GM23338 (cell line): ENCODE data around the gene ABHD6. TPM values are rescaled to one million over a fixed set of nuclear protein-coding genes. Genes with fewer than 3 reads are reported as not detected.

Experiments used
- ATAC-seq: fragments of 200-7000 bp; cut with Tn5 transposase; 3 replicates; pipeline ENCODE4 v1.9.1; 2020
- DNase-seq: peaks from one replicate; pipeline ENCODE4 v3.0.0-alpha.2; 2015; ENCODE audit warnings: low spot score
- H2AFZ ChIP-seq: fragments of 200-600 bp; sonication (generic); 2 replicates; pipeline ENCODE4 v1.8.0; 2016; ENCODE audit warnings: antibody characterized with exemption, mild to moderate bottlenecking, moderate library complexity
- H3F3A ChIP-seq: fragments of 200-600 bp; sonication (generic); replicated peaks from 2 replicates; pipeline ENCODE4 v1.8.0; 2017; ENCODE audit warnings: antibody characterized with exemption, mixed run types, low read depth
- H3K27ac ChIP-seq: fragments of 200-600 bp; sonication (generic); 2 replicates; pipeline ENCODE4 v1.6.1; 2016; ENCODE audit warnings: low read depth
- H3K27me3 ChIP-seq: fragments of 200-600 bp; sonication (generic); 2 replicates; pipeline ENCODE4 v1.8.0; 2016; ENCODE audit warnings: mild to moderate bottlenecking, mixed run types, moderate library complexity; ENCODE audit not compliant: insufficient read depth
- H3K36me3 ChIP-seq: fragments of 200-600 bp; sonication (generic); 2 replicates; pipeline ENCODE4 v1.8.0; 2016; ENCODE audit warnings: mild to moderate bottlenecking; ENCODE audit not compliant: insufficient read depth
- H3K4me1 ChIP-seq: fragments of 200-600 bp; sonication (generic); 2 replicates; pipeline ENCODE4 v1.8.0; 2016; ENCODE audit warnings: mild to moderate bottlenecking, moderate library complexity; ENCODE audit not compliant: insufficient read depth
- H3K4me2 ChIP-seq: fragments of 200-600 bp; sonication (generic); 2 replicates; pipeline ENCODE4 v1.7.1; 2017; ENCODE audit warnings: mixed run types
- H3K4me3 ChIP-seq: fragments of 200-600 bp; sonication (generic); 2 replicates; pipeline ENCODE4 v1.6.1; 2016; ENCODE audit warnings: mixed run types
- H3K79me2 ChIP-seq: fragments of 200-600 bp; sonication (generic); replicated peaks from 2 replicates; pipeline ENCODE4 v1.8.0; 2017; ENCODE audit warnings: mild to moderate bottlenecking; ENCODE audit not compliant: insufficient read depth
- H3K9me2 ChIP-seq: fragments of 200-600 bp; sonication (generic); 2 replicates; pipeline ENCODE4 v1.8.0; 2017; ENCODE audit not compliant: insufficient read depth
- H4K20me1 ChIP-seq: fragments of 200-600 bp; sonication (generic); replicated peaks from 2 replicates; pipeline ENCODE4 v1.8.0; 2017; ENCODE audit warnings: mild to moderate bottlenecking; ENCODE audit not compliant: insufficient read depth
- H3K27ac Mint-ChIP-seq: 2 replicates; pipeline ENCODE4 v1.8.0; 2020; ENCODE audit warnings: inconsistent platforms, mild to moderate bottlenecking, moderate library complexity, mixed read lengths
- H3K27me3 Mint-ChIP-seq: 3 replicates; pipeline ENCODE4 v1.8.0; 2022; ENCODE audit warnings: low read depth, mild to moderate bottlenecking, moderate library complexity, mixed read lengths, inconsistent platforms; ENCODE audit not compliant: insufficient read depth, poor library complexity
- H3K36me3 Mint-ChIP-seq: 3 replicates; pipeline ENCODE4 v1.8.0; 2021; ENCODE audit warnings: low read depth, mild to moderate bottlenecking, inconsistent platforms, moderate library complexity, mixed read lengths
- H3K4me1 Mint-ChIP-seq: 3 replicates; pipeline ENCODE4 v1.8.0; 2020; ENCODE audit warnings: mild to moderate bottlenecking, inconsistent platforms, mixed read lengths
- H3K4me3 Mint-ChIP-seq: 3 replicates; pipeline ENCODE4 v1.8.0; 2021; ENCODE audit warnings: moderate library complexity, mild to moderate bottlenecking, inconsistent platforms, mixed read lengths
- H3K9me3 Mint-ChIP-seq: 3 replicates; pipeline ENCODE4 v1.8.0; 2020; ENCODE audit warnings: moderate library complexity, mild to moderate bottlenecking, inconsistent platforms, mixed read lengths
- EZH2phosphoT487 ChIP-seq: fragments of 200-600 bp; sonication (generic); IDR thresholded peaks from one replicate; pipeline ENCODE4 v1.8.1; 2018; ENCODE audit warnings: antibody characterized with exemption; ENCODE audit not compliant: unreplicated experiment
- JUNB ChIP-seq: IDR thresholded peaks from one replicate; pipeline ENCODE4 v1.6.1; 2016; ENCODE audit warnings: antibody characterized with exemption; ENCODE audit not compliant: unreplicated experiment
- STAT1 ChIP-seq: IDR thresholded peaks from one replicate; pipeline ENCODE4 v1.6.1; 2016; ENCODE audit warnings: antibody characterized with exemption; ENCODE audit not compliant: unreplicated experiment
- ZNF114 ChIP-seq: fragments of 250-450 bp; sonication (Bioruptor Pico); IDR thresholded peaks from 2 replicates; pipeline ENCODE4 v1.5.0; 2020; ENCODE audit warnings: mild to moderate bottlenecking, moderate library complexity
- ZNF331 ChIP-seq: fragments of 250-450 bp; sonication (Bioruptor Pico); IDR thresholded peaks from 2 replicates; pipeline ENCODE4 v1.5.0; 2020; ENCODE audit warnings: low read depth, mild to moderate bottlenecking, moderate library complexity
- polyA plus RNA-seq: library from polyadenylated mRNA; unstranded; fragments of >200 nt; fragmentation: Nextera tagmentation; extraction: Ambion mirVana; gene quantifications from 2 replicates; pipeline ENCODE4 v1.2.1, GENCODE V29; 2016
- total RNA-seq: library from RNA; depleted of rRNA; stranded (reverse); fragments of >200 nt; shearing (Covaris generic); gene quantifications from 2 replicates; pipeline ENCODE4 v1.2.3, GENCODE V29; 2014
- TF ChIP-seq, protein P1 (sequence below), 2 experiments: fragments of 200-600 bp in 1 of 2; sonication (generic) in 1 of 2; conservative IDR thresholded peaks; 2 replicates each; pipeline versions ENCODE4 v1.5.1 to v1.6.1; 2016 to 2017; ENCODE audit warnings: antibody characterized with exemption in 2 of 2, low read depth in 2 of 2, mild to moderate bottlenecking in 2 of 2, moderate library complexity in 1 of 2
- TF ChIP-seq, protein P2 (sequence below): IDR thresholded peaks from one replicate; pipeline ENCODE4 v1.6.1; 2018; ENCODE audit warnings: antibody characterized with exemption; ENCODE audit not compliant: unreplicated experiment
- TF ChIP-seq, protein P3 (sequence below): fragments of 250-450 bp; sonication (Bioruptor Pico); IDR thresholded peaks from 2 replicates; pipeline ENCODE4 v1.5.0; 2020; ENCODE audit warnings: mild to moderate bottlenecking, moderate library complexity

Gene ABHD6
- total and polyA plus RNA-seq, 2 experiments from 2014 or later, result 3.7 to 5.5 TPM

DNA sequence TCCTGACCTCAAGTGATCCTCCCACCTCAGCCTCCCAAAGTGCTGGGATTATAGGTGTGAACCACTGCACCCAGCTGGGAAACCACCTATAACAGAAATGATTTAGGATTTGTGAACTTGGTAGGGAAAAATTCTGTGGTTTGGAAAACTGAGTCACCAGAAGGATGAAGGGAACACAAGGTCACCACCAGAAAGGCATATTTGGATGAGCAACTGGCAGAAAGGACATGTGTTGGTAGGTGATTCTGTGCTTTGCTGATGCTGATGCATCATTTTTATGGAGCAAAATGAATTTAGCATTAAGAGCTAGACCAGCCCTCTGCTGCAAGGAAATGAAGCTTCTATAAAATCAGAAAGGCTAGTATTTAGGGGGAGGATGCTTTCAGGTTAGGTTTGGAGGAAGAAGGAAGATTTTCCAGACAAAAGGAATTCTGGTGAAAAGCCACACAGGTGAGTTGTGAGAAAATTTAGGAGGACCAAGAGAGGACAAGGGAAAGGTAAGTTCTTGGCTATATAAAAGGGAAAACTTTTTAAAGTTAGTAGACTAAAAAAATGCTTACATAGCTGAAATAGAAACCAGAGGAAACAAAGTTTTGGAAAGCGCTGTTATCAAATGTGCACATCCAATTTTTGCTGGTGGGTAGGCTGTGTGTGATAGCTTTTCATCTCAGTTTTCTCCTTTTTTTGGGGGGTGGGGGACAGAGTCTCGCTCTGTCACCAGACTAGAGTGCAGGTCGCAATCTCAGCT, 98.7 kb downstream of the ABHD6 start:
- H3K36me3 ChIP-seq, result no peaks in the 10 kb centered on the region
- no peaks in the 10 kb centered on the region for H3K9me2 ChIP-seq
- peaks cover 11% of the 10 kb centered on the region for H3K4me1 ChIP-seq
- H3K4me3 ChIP-seq, result no peak overlapping the region
- H3K27ac ChIP-seq, result no peak overlapping the region
- TF ChIP-seq JUNB, result no peak
- TF ChIP-seq, protein P1, sequence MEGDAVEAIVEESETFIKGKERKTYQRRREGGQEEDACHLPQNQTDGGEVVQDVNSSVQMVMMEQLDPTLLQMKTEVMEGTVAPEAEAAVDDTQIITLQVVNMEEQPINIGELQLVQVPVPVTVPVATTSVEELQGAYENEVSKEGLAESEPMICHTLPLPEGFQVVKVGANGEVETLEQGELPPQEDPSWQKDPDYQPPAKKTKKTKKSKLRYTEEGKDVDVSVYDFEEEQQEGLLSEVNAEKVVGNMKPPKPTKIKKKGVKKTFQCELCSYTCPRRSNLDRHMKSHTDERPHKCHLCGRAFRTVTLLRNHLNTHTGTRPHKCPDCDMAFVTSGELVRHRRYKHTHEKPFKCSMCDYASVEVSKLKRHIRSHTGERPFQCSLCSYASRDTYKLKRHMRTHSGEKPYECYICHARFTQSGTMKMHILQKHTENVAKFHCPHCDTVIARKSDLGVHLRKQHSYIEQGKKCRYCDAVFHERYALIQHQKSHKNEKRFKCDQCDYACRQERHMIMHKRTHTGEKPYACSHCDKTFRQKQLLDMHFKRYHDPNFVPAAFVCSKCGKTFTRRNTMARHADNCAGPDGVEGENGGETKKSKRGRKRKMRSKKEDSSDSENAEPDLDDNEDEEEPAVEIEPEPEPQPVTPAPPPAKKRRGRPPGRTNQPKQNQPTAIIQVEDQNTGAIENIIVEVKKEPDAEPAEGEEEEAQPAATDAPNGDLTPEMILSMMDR (conservative IDR thresholded peaks at IDR 0.05; ENCODE audit: low read depth in 2 of 2), result no peak
- TF ChIP-seq ZNF331 (CRISPR knock-in tag), result no peak
- TF ChIP-seq, protein P2, sequence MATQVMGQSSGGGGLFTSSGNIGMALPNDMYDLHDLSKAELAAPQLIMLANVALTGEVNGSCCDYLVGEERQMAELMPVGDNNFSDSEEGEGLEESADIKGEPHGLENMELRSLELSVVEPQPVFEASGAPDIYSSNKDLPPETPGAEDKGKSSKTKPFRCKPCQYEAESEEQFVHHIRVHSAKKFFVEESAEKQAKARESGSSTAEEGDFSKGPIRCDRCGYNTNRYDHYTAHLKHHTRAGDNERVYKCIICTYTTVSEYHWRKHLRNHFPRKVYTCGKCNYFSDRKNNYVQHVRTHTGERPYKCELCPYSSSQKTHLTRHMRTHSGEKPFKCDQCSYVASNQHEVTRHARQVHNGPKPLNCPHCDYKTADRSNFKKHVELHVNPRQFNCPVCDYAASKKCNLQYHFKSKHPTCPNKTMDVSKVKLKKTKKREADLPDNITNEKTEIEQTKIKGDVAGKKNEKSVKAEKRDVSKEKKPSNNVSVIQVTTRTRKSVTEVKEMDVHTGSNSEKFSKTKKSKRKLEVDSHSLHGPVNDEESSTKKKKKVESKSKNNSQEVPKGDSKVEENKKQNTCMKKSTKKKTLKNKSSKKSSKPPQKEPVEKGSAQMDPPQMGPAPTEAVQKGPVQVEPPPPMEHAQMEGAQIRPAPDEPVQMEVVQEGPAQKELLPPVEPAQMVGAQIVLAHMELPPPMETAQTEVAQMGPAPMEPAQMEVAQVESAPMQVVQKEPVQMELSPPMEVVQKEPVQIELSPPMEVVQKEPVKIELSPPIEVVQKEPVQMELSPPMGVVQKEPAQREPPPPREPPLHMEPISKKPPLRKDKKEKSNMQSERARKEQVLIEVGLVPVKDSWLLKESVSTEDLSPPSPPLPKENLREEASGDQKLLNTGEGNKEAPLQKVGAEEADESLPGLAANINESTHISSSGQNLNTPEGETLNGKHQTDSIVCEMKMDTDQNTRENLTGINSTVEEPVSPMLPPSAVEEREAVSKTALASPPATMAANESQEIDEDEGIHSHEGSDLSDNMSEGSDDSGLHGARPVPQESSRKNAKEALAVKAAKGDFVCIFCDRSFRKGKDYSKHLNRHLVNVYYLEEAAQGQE, result no peak
- no peak for TF ChIP-seq ZNF114 (CRISPR knock-in tag)
- no peak for TF ChIP-seq STAT1
- Mint-ChIP-seq H3K9me3 (no peaks in the 10 kb centered on the region), H3K36me3 (no peaks in the 10 kb centered on the region), H3K27me3 (peaks cover 11% of the 10 kb centered on the region), H3K4me1 (peaks cover 18% of the 10 kb centered on the region), H3K27ac (no peak overlapping the region), H3K4me3 (no peak overlapping the region)
- ATAC-seq (no peak), DNase-seq (no peak)
- no peaks in the 10 kb centered on the region for H4K20me1 ChIP-seq
- H3K27me3 ChIP-seq, result peaks cover 24% of the 10 kb centered on the region
- H3K79me2 ChIP-seq, result no peaks in the 10 kb centered on the region
- no peak overlapping the region for H2AFZ ChIP-seq
- no peaks in the 10 kb centered on the region; the same call in 1 of the 2 replicates for H3F3A ChIP-seq
- H3K4me2 ChIP-seq, result no peak overlapping the region

DNA sequence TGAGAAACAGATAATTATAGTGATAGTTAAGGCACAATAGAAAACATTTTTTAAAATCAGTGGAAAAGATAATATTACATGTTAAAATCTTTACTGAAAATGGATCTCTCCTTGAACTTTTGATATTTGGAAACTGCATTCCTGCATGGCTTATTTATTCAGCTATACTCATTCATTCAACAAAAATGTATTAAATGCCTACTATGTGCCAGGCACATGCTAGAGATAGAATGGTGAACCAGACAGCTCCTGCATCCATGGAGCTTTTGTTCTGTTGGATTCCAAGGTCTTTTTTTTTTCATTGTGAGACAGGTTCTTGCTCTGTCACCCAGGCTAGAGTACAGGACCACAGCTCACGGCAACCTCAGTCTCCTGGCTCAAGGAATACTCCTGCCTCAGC, 99.6 kb downstream of the ABHD6 start:
- Histone ChIP-seq H4K20me1 (no peaks in the 10 kb centered on the region), H3K4me2 (no peak overlapping the region), H3K79me2 (no peaks in the 10 kb centered on the region), H3F3A (no peaks in the 10 kb centered on the region; the same call in 1 of the 2 replicates), H3K36me3 (no peaks in the 10 kb centered on the region), H3K4me3 (no peak overlapping the region), H3K27me3 (peaks cover 16% of the 10 kb centered on the region), H3K27ac (no peak overlapping the region), H3K9me2 (no peaks in the 10 kb centered on the region), H3K4me1 (peaks cover 11% of the 10 kb centered on the region), H2AFZ (no peak overlapping the region)
- no peak for ATAC-seq
- Mint-ChIP-seq H3K27ac (no peak overlapping the region), H3K4me1 (peaks cover 15% of the 10 kb centered on the region), H3K4me3 (no peak overlapping the region), H3K9me3 (no peaks in the 10 kb centered on the region), H3K27me3 (peaks cover 6% of the 10 kb centered on the region), H3K36me3 (no peaks in the 10 kb centered on the region)
- TF ChIP-seq EZH2phosphoT487 (no peak), JUNB (no peak)
- TF ChIP-seq, protein P3, sequence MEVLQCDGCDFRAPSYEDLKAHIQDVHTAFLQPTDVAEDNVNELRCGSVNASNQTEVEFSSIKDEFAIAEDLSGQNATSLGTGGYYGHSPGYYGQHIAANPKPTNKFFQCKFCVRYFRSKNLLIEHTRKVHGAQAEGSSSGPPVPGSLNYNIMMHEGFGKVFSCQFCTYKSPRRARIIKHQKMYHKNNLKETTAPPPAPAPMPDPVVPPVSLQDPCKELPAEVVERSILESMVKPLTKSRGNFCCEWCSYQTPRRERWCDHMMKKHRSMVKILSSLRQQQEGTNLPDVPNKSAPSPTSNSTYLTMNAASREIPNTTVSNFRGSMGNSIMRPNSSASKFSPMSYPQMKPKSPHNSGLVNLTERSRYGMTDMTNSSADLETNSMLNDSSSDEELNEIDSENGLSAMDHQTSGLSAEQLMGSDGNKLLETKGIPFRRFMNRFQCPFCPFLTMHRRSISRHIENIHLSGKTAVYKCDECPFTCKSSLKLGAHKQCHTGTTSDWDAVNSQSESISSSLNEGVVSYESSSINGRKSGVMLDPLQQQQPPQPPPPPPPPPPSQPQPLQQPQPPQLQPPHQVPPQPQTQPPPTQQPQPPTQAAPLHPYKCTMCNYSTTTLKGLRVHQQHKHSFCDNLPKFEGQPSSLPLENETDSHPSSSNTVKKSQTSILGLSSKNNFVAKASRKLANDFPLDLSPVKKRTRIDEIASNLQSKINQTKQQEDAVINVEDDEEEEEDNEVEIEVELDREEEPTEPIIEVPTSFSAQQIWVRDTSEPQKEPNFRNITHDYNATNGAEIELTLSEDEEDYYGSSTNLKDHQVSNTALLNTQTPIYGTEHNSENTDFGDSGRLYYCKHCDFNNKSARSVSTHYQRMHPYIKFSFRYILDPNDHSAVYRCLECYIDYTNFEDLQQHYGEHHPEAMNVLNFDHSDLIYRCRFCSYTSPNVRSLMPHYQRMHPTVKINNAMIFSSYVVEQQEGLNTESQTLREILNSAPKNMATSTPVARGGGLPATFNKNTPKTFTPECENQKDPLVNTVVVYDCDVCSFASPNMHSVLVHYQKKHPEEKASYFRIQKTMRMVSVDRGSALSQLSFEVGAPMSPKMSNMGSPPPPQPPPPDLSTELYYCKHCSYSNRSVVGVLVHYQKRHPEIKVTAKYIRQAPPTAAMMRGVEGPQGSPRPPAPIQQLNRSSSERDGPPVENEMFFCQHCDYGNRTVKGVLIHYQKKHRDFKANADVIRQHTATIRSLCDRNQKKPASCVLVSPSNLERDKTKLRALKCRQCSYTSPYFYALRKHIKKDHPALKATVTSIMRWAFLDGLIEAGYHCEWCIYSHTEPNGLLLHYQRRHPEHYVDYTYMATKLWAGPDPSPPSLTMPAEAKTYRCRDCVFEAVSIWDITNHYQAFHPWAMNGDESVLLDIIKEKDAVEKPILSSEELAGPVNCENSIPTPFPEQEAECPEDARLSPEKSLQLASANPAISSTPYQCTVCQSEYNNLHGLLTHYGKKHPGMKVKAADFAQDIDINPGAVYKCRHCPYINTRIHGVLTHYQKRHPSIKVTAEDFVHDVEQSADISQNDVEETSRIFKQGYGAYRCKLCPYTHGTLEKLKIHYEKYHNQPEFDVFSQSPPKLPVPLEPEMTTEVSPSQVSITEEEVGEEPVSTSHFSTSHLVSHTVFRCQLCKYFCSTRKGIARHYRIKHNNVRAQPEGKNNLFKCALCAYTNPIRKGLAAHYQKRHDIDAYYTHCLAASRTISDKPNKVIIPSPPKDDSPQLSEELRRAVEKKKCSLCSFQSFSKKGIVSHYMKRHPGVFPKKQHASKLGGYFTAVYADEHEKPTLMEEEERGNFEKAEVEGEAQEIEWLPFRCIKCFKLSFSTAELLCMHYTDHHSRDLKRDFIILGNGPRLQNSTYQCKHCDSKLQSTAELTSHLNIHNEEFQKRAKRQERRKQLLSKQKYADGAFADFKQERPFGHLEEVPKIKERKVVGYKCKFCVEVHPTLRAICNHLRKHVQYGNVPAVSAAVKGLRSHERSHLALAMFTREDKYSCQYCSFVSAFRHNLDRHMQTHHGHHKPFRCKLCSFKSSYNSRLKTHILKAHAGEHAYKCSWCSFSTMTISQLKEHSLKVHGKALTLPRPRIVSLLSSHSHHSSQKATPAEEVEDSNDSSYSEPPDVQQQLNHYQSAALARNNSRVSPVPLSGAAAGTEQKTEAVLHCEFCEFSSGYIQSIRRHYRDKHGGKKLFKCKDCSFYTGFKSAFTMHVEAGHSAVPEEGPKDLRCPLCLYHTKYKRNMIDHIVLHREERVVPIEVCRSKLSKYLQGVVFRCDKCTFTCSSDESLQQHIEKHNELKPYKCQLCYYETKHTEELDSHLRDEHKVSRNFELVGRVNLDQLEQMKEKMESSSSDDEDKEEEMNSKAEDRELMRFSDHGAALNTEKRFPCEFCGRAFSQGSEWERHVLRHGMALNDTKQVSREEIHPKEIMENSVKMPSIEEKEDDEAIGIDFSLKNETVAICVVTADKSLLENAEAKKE (CRISPR knock-in tag), result no peak
- no peak for DNase-seq
